Panc1 (cell line): ENCODE data around the gene TPGS2.

ENCODE experiments used
- POLR2AphosphoS5 ChIP-seq: IDR thresholded peaks from 2 replicates; pipeline ENCODE4 v1.6.1; 2012; ENCODE audit warnings: mild to moderate bottlenecking, low read depth, low read length, moderate library complexity
- TF ChIP-seq, protein P1 (sequence below): fragments of 450-650 bp; IDR thresholded peaks from 2 replicates; pipeline ENCODE4 v1.5.1; 2017; ENCODE audit warnings: mild to moderate bottlenecking

DNA sequence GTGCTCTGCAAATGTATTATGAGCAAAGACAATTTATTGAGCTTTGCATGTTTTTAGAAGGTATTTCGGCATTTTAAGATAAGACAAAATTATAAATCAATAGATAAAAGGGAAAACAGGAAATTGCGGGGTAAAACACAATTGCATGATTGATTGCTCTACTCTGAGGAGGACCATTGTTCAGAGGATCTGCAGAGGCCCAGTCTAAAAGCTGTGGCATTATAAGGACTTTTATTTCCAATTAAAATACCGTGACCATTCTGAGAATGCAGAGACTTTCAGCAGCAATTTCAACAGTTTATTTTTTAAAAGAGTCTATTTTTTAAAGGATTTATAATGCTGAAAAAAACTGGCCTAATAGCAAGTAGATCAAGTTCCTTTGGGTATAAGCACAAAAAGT, 62.0 kb downstream of the TPGS2 start:
- no peak for TF ChIP-seq POLR2AphosphoS5
- TF ChIP-seq, protein P1, sequence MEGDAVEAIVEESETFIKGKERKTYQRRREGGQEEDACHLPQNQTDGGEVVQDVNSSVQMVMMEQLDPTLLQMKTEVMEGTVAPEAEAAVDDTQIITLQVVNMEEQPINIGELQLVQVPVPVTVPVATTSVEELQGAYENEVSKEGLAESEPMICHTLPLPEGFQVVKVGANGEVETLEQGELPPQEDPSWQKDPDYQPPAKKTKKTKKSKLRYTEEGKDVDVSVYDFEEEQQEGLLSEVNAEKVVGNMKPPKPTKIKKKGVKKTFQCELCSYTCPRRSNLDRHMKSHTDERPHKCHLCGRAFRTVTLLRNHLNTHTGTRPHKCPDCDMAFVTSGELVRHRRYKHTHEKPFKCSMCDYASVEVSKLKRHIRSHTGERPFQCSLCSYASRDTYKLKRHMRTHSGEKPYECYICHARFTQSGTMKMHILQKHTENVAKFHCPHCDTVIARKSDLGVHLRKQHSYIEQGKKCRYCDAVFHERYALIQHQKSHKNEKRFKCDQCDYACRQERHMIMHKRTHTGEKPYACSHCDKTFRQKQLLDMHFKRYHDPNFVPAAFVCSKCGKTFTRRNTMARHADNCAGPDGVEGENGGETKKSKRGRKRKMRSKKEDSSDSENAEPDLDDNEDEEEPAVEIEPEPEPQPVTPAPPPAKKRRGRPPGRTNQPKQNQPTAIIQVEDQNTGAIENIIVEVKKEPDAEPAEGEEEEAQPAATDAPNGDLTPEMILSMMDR: no peak
